ENCODE data around the gene DYNC2H1. TPM values are rescaled to one million over a fixed set of nuclear protein-coding genes. Genes with fewer than 3 reads are reported as not detected.

DYNC2H1 gene
- total RNA-seq, 2 experiments from 2014 or later: 2.8 to 3.2 TPM

DNA sequence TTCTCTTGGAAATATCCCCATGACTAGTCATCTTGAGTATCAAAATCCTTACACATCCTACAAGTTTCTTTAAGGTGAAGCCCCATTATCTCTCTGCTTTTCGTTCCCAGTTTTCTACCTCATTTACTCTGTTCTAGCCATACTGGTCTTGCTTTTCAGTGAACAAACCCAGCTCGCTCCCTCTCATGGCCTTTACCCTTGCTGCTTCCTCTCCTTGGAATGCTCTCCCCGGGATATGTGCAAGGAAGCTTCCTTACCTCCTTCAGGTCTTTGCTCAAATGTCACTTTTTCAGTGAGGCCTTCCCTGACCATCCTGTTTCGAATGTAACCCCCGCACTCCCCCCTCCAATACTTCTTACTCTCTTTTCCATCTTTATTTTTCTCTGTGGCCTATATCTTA is 331.8 kb downstream of the DYNC2H1 start:
- Mint-ChIP-seq H3K4me1 (ENCODE audit: low read depth) (no peaks in the 10 kb centered on the region), H3K4me3 (no peak overlapping the region), H3K36me3 (ENCODE audit: low read depth) (no peaks in the 10 kb centered on the region), H3K27me3 (no peaks in the 10 kb centered on the region), H3K27ac (no peak overlapping the region), H3K9me3 (no peaks in the 10 kb centered on the region)
- ATAC-seq (ENCODE audit: poor library complexity) (no peak), DNase-seq (no peak)
- ChIA-PET CTCF (no interaction called here), POLR2A (no interaction called here)
- intact Hi-C loops (cut with DNase I, micrococcal nuclease): no loop called here
- H3K36me3 ChIP-seq (ENCODE audit: insufficient read depth, low read length): no peaks in the 10 kb centered on the region
- H3K4me1 ChIP-seq (ENCODE audit: insufficient read depth, low read length): no peaks in the 10 kb centered on the region
- no peak overlapping the region for H3K27ac ChIP-seq (ENCODE audit: low read depth in 1 of 2, low read length in 2 of 2)
- no peaks in the 10 kb centered on the region for H3K9me3 ChIP-seq (ENCODE audit: control insufficient read depth in 1 of 2, insufficient read depth in 1 of 2, low read length in 2 of 2)
- TF ChIP-seq, protein P1, sequence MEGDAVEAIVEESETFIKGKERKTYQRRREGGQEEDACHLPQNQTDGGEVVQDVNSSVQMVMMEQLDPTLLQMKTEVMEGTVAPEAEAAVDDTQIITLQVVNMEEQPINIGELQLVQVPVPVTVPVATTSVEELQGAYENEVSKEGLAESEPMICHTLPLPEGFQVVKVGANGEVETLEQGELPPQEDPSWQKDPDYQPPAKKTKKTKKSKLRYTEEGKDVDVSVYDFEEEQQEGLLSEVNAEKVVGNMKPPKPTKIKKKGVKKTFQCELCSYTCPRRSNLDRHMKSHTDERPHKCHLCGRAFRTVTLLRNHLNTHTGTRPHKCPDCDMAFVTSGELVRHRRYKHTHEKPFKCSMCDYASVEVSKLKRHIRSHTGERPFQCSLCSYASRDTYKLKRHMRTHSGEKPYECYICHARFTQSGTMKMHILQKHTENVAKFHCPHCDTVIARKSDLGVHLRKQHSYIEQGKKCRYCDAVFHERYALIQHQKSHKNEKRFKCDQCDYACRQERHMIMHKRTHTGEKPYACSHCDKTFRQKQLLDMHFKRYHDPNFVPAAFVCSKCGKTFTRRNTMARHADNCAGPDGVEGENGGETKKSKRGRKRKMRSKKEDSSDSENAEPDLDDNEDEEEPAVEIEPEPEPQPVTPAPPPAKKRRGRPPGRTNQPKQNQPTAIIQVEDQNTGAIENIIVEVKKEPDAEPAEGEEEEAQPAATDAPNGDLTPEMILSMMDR (IDR thresholded peaks at IDR 0.05): no peak
- H3K4me3 ChIP-seq (ENCODE audit: low read length): no peak overlapping the region
- no peaks in the 10 kb centered on the region for H3K27me3 ChIP-seq (ENCODE audit: control insufficient read depth in 1 of 2, insufficient read depth in 2 of 2, low read length in 2 of 2)

DNA sequence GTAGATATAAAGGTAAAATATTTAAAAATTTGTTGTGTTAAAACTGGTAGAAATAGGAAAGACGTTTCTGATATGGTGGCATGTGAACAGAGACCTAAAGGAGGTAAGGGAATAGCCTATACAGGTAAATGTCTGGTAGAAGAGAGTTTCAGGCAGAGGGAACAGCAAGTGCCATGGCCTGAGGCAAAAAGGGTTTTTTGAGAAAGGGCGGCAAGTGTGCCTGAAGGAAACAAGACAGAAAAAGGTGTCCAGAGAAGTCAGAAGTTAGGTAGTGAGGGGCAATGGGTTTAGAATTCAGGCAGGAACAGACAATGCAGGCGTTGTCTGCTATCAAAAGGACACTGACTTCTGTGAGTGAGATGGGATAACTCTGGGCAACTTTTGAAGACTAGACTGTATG is 339.7 kb downstream of the DYNC2H1 start:
- H3K27ac ChIP-seq (ENCODE audit: low read depth in 1 of 2, low read length in 2 of 2): no peak overlapping the region
- no peaks in the 10 kb centered on the region for H3K4me1 ChIP-seq (ENCODE audit: insufficient read depth, low read length)
- H3K4me1 Mint-ChIP-seq (ENCODE audit: low read depth): no peaks in the 10 kb centered on the region
- TF ChIP-seq, protein P1 (IDR thresholded peaks at IDR 0.05): no peak
- no peaks in the 10 kb centered on the region for H3K9me3 Mint-ChIP-seq
- ChIA-PET CTCF (no interaction called here), POLR2A (no interaction called here)
- no peak overlapping the region for H3K4me3 Mint-ChIP-seq
- no peak overlapping the region for H3K4me3 ChIP-seq (ENCODE audit: low read length)
- H3K27me3 ChIP-seq (ENCODE audit: control insufficient read depth in 1 of 2, insufficient read depth in 2 of 2, low read length in 2 of 2): no peaks in the 10 kb centered on the region
- DNase-seq (no peak), ATAC-seq (ENCODE audit: poor library complexity) (no peak)
- H3K9me3 ChIP-seq (ENCODE audit: control insufficient read depth in 1 of 2, insufficient read depth in 1 of 2, low read length in 2 of 2): no peaks in the 10 kb centered on the region
- H3K36me3 Mint-ChIP-seq (ENCODE audit: low read depth): no peaks in the 10 kb centered on the region
- H3K27me3 Mint-ChIP-seq: no peaks in the 10 kb centered on the region
- intact Hi-C loops (cut with DNase I, micrococcal nuclease): no loop called here
- H3K36me3 ChIP-seq (ENCODE audit: insufficient read depth, low read length): no peaks in the 10 kb centered on the region
- H3K27ac Mint-ChIP-seq: no peak overlapping the region

DNA sequence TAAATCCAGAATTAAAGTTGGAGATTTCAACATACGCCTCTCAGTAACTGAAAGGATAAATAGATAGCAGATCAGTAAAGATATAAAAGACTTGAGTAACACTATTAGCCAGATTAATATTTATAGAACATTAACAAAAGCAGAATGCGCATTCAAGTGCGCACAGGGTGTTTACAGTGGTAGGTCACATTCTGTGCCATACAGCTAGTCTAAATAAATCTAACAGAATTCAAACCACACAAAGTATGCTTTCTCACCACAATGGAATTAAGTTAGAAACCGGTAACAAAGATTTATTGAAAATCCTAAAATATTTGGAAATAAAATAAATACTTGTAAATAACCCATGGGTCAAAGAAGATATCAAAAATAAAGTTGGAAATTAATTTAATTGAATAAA is 341.0 kb downstream of the DYNC2H1 start:
- no peak overlapping the region for H3K27ac Mint-ChIP-seq
- H3K9me3 Mint-ChIP-seq: no peaks in the 10 kb centered on the region
- no peak for ATAC-seq (ENCODE audit: poor library complexity)
- H3K27me3 Mint-ChIP-seq: no peaks in the 10 kb centered on the region
- no peaks in the 10 kb centered on the region for H3K4me1 Mint-ChIP-seq (ENCODE audit: low read depth)
- Histone ChIP-seq H3K9me3 (ENCODE audit: control insufficient read depth in 1 of 2, insufficient read depth in 1 of 2, low read length in 2 of 2) (no peaks in the 10 kb centered on the region), H3K27ac (ENCODE audit: low read depth in 1 of 2, low read length in 2 of 2) (no peak overlapping the region), H3K27me3 (ENCODE audit: control insufficient read depth in 1 of 2, insufficient read depth in 2 of 2, low read length in 2 of 2) (no peaks in the 10 kb centered on the region), H3K4me1 (ENCODE audit: insufficient read depth, low read length) (no peaks in the 10 kb centered on the region), H3K36me3 (ENCODE audit: insufficient read depth, low read length) (no peaks in the 10 kb centered on the region), H3K4me3 (ENCODE audit: low read length) (no peak overlapping the region)
- CTCF ChIA-PET: no interaction called here
- TF ChIP-seq, protein P1 (IDR thresholded peaks at IDR 0.05): no peak
- POLR2A ChIA-PET: no interaction called here
- intact Hi-C loops (cut with DNase I, micrococcal nuclease): no loop called here
- no peak for DNase-seq
- H3K36me3 Mint-ChIP-seq (ENCODE audit: low read depth): no peaks in the 10 kb centered on the region
- no peak overlapping the region for H3K4me3 Mint-ChIP-seq

All from CD4-positive, alpha-beta T cell (primary cell).